Retinal pigment epithelial cell (primary cell): Measurements from ENCODE around the gene KHDRBS2.
"Not testable (repeated sequence)": the region's sequence is repeated elsewhere in the genome, so short reads cannot be mapped to it uniquely, and the experiment has no call there.

Experiments
- DNase-seq: peaks from one replicate; pipeline ENCODE4 v3.0.0-alpha.2; 2010; ENCODE audit warnings: low read depth
- H3K4me3 ChIP-seq: 2 replicates; pipeline ENCODE4 v1.5.1; 2011; ENCODE audit warnings: mild to moderate bottlenecking, low read length, control low read depth, moderate library complexity
- TF ChIP-seq, protein P1 (sequence below): conservative IDR thresholded peaks from 2 replicates; pipeline ENCODE4 v1.5.1; 2011; ENCODE audit warnings: low read depth, low read length, control low read depth, inconsistent platforms

KHDRBS2 gene

DNA sequence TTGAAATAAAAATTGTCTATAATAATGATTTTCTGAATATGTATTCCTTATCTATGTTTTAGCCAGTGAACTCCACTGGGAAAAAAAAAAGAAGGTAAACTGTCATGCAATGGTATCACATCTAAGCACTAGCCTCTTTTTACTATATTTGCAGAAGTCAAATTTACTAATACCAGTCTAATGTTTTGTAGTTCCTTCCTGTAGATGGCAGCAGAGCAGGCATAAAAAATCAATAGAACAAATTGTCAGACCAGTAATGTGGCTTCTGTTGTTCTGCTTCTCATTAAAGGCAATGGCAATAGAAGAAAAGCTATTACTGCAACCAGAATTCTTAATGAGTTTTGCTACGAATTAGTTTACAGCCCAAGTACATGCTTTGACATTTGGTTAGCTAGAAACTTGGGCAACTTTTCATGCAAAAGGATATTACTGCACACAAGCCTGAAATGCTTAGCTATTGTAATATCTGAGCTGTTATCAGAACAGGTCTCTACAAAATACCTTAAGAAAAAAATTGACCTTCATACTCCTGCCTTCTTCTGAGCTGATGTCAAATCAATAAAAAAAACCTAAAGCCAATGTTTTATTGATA lies 476.9 kb downstream of the KHDRBS2 start:
- TF ChIP-seq, protein P1, sequence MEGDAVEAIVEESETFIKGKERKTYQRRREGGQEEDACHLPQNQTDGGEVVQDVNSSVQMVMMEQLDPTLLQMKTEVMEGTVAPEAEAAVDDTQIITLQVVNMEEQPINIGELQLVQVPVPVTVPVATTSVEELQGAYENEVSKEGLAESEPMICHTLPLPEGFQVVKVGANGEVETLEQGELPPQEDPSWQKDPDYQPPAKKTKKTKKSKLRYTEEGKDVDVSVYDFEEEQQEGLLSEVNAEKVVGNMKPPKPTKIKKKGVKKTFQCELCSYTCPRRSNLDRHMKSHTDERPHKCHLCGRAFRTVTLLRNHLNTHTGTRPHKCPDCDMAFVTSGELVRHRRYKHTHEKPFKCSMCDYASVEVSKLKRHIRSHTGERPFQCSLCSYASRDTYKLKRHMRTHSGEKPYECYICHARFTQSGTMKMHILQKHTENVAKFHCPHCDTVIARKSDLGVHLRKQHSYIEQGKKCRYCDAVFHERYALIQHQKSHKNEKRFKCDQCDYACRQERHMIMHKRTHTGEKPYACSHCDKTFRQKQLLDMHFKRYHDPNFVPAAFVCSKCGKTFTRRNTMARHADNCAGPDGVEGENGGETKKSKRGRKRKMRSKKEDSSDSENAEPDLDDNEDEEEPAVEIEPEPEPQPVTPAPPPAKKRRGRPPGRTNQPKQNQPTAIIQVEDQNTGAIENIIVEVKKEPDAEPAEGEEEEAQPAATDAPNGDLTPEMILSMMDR, result peak; percentile 50
- no peak for DNase-seq
- H3K4me3 ChIP-seq, result no peak overlapping the region

DNA sequence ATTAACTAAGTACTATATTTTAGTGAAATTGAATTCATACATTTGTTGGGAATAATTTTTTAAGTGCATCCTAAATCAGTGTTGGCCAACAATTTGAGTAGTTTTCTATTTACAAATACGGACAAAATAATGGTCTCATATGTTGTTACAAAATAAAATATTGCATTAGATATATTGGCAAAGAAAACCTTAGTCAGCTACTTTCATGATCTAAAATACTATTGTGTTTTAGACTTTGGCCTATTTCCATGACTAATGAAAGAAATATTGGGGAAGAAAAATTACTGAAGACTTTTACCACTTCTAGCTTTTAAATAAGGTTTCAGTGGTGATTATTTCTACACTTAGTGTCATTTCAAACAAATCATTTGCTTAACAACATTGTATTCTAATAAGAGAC lies 498.0 kb downstream of the KHDRBS2 start:
- no peak for DNase-seq
- TF ChIP-seq, protein P1, result no peak
- H3K4me3 ChIP-seq, result no peak overlapping the region

DNA sequence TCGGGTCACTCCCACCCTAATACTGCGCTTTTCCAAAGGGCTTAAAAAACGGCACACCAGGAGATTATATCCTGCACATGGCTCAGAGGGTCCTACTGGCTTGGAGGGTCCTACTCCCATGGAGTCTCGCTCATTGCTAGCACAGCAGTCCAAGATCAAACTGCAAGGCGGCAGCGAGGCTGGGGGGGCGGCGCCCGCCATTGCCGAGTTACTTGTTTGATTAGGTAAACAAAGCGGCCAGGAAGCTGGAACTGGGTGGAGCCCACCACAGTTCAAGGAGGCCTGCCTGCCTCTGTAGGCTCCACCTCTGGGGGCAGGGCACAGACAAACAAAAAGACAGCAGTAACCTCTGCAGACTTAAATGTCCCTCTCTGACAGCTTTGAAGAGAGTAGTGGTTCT lies 516.6 kb downstream of the KHDRBS2 start:
- DNase-seq, H3K4me3 ChIP-seq: not testable (repeated sequence)

DNA sequence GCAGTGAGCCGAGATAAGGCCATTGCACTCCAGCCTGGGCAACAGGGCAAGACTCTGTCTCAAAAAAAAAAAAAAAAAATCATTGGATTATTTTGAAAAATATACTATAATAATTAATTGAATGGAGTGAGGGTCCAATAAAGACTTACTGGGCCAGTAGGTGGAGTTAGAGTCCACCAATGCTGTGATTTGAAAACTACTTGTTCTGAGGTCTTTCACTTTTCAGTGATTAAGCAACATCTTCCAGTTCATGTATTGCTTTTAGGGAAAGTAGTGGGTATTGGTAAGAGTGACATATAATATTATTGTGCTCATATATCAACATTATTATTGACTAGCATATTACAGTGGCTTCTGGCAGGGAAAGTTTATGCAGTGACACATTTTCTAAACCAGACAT lies 530.3 kb downstream of the KHDRBS2 start:
- TF ChIP-seq, protein P1, result no peak
- H3K4me3 ChIP-seq, result no peak overlapping the region
- DNase-seq, result no peak

DNA sequence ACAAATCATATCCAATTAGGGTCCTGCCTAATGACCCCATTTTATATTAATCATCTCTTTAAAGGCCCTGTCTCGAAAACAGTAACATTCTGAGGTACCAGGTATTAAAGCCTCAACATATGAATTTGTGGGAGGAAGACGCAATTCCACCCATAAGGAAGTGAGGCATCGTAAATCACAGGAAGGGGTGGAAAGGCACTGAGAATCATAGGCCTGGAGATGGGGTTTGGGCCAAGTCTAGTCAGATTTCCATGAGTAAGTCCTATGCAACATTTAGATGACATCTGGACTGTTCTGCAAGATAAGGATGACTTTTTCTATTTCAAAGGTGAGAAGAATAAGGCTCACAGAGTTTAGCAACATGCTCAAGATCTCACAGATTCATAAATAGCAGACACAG lies 534.0 kb downstream of the KHDRBS2 start:
- TF ChIP-seq, protein P1, result no peak

DNA sequence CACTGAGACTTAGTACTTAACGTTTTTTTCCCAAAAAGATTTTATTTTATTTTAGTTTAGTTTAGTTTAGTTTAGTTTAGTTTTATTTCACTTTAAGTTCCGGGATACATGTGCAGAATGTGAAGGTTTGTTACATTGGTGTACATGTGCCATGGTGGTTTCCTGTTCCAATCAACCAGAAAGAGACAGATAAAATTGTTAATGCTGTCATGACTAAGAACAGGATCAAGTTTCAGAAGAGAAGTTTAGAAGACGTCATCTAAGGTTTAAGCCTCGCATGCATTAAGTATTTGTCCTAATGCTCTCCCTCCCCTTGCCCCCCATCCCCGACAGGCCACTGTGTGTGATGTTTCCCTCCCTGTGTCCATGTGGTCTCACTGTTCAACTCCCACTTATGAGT lies 540.0 kb downstream of the KHDRBS2 start:
- DNase-seq, result no peak
- H3K4me3 ChIP-seq, result no peak overlapping the region
- TF ChIP-seq, protein P1, result no peak

More for the DNA sequence above, 534.0 kb downstream of the KHDRBS2 start:
- DNase-seq, result no peak
- H3K4me3 ChIP-seq, result no peak overlapping the region

DNA sequence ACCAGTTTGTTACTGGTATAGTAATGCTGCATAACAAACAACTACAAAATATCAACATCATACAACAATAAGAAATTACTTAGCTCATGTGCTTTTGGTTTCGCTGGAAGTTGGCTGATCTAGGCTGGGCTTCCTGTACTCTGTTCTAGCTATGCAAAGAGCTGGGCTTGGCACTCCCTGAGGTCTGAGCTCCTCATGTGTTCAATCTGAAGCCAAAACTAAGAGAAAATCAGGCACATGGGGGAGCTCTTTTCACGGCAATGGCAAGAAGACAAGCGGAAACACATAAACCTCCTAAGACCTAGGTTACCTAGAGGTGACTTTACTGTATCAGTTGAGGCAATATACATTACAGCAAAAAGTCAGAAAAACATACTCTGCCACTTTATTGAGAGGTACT lies 574.2 kb downstream of the KHDRBS2 start:
- TF ChIP-seq, protein P1, result no peak
- no peak for DNase-seq
- H3K4me3 ChIP-seq, result no peak overlapping the region
